SU-DHL-6 (cell line): Measurements from ENCODE around the gene HLA-B.

Source experiments
- H2AFZ ChIP-seq: fragments of 200-600 bp; sonication (generic); 2 replicates; pipeline ENCODE4 v1.6.1; 2014; ENCODE audit warnings: low read depth, mild to moderate bottlenecking, moderate library complexity, mixed read lengths, antibody characterized with exemption, low read length; ENCODE audit not compliant: severe bottlenecking
- H3F3A ChIP-seq: fragments of 200-600 bp; shearing (Covaris generic); 2 replicates; pipeline ENCODE4 v1.6.0; 2016; ENCODE audit warnings: antibody characterized with exemption, mild to moderate bottlenecking; ENCODE audit not compliant: insufficient read depth
- H3K27ac ChIP-seq: fragments of 200-600 bp; sonication (generic); 2 replicates; pipeline ENCODE4 v1.5.1; 2016; ENCODE audit warnings: low read depth, mild to moderate bottlenecking, low read length, moderate library complexity, mixed read lengths
- H3K27me3 ChIP-seq: fragments of 200-600 bp; sonication (generic), shearing (Covaris generic); 2 replicates; pipeline ENCODE4 v1.6.0; 2014; ENCODE audit warnings: mild to moderate bottlenecking, low read length
- H3K36me3 ChIP-seq: fragments of 200-600 bp; sonication (generic); 2 replicates; pipeline ENCODE4 v1.6.1; 2014; ENCODE audit warnings: mild to moderate bottlenecking, low read length, mixed read lengths
- H3K4me2 ChIP-seq: fragments of 300-600, 200-600 bp; shearing (Covaris generic), sonication (generic); 2 replicates; pipeline ENCODE4 v1.6.0; 2014; ENCODE audit warnings: low read length, low read depth, mild to moderate bottlenecking; ENCODE audit not compliant: poor library complexity, severe bottlenecking
- H3K4me3 ChIP-seq: fragments of 200-600 bp; sonication (generic); 2 replicates; pipeline ENCODE4 v1.5.1; 2014; ENCODE audit warnings: antibody characterized with exemption, low read length, mild to moderate bottlenecking, mixed read lengths; ENCODE audit not compliant: insufficient read depth, poor library complexity, severe bottlenecking
- H3K79me2 ChIP-seq: fragments of 200-600 bp; sonication (generic); 2 replicates; pipeline ENCODE4 v1.6.1; 2014; ENCODE audit warnings: mild to moderate bottlenecking, low read length, moderate library complexity; ENCODE audit not compliant: insufficient read depth
- H3K9ac ChIP-seq: fragments of 200-600 bp; sonication (generic); 2 replicates; pipeline ENCODE4 v1.7.0; 2014; ENCODE audit warnings: mild to moderate bottlenecking, low read length
- H3K9me2 ChIP-seq: fragments of 200-600 bp; sonication (generic); replicated peaks from 2 replicates; pipeline ENCODE4 v1.6.1; 2014; ENCODE audit warnings: low read length; ENCODE audit not compliant: insufficient read depth
- H3K9me3 ChIP-seq: fragments of 200-600 bp; sonication (generic); 2 replicates; pipeline ENCODE4 v1.6.1; 2014; ENCODE audit warnings: low read length, mixed read lengths; ENCODE audit not compliant: insufficient read depth
- H4K20me1 ChIP-seq: fragments of 200-600 bp; sonication (generic); 2 replicates; pipeline ENCODE4 v1.6.1; 2014; ENCODE audit warnings: low read depth, mild to moderate bottlenecking, antibody characterized with exemption, low read length, moderate library complexity, mixed read lengths
- EZH2phosphoT487 ChIP-seq: fragments of 200-600 bp; sonication (generic), shearing (Covaris generic); conservative IDR thresholded peaks from 2 replicates; pipeline ENCODE4 v1.6.1; 2018; ENCODE audit warnings: mild to moderate bottlenecking, antibody characterized with exemption, low read length, moderate library complexity, mixed read lengths
- TF ChIP-seq, protein P1 (sequence below): fragments of 200-600 bp; sonication (generic); IDR thresholded peaks from one replicate; pipeline ENCODE4 v1.5.1; 2017; ENCODE audit warnings: antibody characterized with exemption, mild to moderate bottlenecking, low read length, moderate library complexity; ENCODE audit not compliant: insufficient read depth, poor library complexity, severe bottlenecking

Gene HLA-B

DNA sequence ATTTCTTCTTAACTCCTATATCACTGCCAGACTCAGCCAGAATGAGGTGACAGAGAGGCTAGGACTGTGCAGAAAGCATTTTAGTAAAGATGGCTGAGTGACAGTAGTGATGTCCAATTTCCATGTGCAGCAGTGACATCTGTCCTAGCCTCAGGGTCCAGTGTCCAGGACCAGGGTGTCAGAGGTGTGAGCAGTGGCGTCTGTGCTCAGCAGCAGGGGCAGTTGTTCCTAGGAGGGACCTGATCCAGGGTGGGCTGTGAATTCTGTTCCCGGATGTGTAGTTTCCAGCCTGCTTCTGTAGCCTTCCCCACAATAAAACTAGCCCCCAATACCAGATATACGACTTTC lies 6.0 kb downstream of the HLA-B start:
- Histone ChIP-seq H3K36me3 (no peaks in the 10 kb centered on the region), H3K79me2 (no peaks in the 10 kb centered on the region), H3K4me2 (no peak overlapping the region), H3K9me3 (no peaks in the 10 kb centered on the region), H4K20me1 (no peaks in the 10 kb centered on the region), H3K4me3 (no peak overlapping the region), H3F3A (no peaks in the 10 kb centered on the region), H2AFZ (no peak overlapping the region), H3K9me2 (no peaks in the 10 kb centered on the region), H3K9ac (no peak overlapping the region), H3K27ac (no peak overlapping the region), H3K27me3 (no peaks in the 10 kb centered on the region)
- TF ChIP-seq, protein P1, sequence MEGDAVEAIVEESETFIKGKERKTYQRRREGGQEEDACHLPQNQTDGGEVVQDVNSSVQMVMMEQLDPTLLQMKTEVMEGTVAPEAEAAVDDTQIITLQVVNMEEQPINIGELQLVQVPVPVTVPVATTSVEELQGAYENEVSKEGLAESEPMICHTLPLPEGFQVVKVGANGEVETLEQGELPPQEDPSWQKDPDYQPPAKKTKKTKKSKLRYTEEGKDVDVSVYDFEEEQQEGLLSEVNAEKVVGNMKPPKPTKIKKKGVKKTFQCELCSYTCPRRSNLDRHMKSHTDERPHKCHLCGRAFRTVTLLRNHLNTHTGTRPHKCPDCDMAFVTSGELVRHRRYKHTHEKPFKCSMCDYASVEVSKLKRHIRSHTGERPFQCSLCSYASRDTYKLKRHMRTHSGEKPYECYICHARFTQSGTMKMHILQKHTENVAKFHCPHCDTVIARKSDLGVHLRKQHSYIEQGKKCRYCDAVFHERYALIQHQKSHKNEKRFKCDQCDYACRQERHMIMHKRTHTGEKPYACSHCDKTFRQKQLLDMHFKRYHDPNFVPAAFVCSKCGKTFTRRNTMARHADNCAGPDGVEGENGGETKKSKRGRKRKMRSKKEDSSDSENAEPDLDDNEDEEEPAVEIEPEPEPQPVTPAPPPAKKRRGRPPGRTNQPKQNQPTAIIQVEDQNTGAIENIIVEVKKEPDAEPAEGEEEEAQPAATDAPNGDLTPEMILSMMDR: no peak
- TF ChIP-seq EZH2phosphoT487: no peak

DNA sequence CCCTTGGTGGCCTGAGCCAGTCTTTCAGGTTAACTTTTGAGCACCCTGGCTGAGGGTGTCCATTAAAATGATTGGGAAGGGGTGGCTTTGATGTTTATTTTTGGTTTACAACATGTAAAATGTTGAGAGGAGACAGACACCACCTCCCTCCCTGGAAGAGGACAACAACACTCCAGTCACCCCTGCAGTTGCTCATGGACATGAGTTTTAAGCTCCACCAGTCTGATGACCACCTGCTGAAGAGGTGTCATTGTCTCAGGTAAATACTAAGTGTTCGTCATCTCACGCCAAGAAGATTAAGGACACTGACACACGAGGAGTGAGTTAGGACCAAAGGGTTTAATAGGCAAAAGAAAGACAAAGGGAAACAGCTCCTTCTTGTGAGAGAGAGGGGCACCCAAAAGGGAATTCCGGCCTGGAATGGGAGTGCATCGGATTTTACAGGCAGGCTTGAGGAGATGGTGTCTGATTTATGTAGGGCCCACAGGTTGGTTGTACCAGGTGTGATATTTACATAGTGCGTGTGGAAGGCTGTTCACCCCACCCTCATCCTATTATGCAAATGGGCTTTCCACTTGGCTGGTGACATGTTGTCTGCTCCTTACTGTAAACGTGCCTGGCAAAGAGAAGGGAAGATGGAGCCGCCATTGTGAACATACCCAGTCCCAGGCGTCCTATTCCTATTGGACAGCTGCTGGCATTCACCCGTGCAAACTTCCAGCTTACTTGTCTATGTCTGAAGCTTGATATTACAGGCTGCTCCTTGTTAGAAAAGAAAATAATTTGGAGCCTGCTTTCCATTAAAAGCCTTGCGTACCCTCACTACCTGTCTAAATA lies 6.6 kb downstream of the HLA-B start:
- Histone ChIP-seq H3K4me2 (no peak overlapping the region), H3K27me3 (no peaks in the 10 kb centered on the region), H3K36me3 (no peaks in the 10 kb centered on the region), H2AFZ (no peak overlapping the region), H3K9me2 (no peaks in the 10 kb centered on the region), H3K9ac (no peak overlapping the region), H3K79me2 (no peaks in the 10 kb centered on the region), H4K20me1 (no peaks in the 10 kb centered on the region), H3F3A (no peaks in the 10 kb centered on the region), H3K9me3 (no peaks in the 10 kb centered on the region), H3K4me3 (no peak overlapping the region), H3K27ac (no peak overlapping the region)
- TF ChIP-seq, protein P1: no peak
- no peak for TF ChIP-seq EZH2phosphoT487

DNA sequence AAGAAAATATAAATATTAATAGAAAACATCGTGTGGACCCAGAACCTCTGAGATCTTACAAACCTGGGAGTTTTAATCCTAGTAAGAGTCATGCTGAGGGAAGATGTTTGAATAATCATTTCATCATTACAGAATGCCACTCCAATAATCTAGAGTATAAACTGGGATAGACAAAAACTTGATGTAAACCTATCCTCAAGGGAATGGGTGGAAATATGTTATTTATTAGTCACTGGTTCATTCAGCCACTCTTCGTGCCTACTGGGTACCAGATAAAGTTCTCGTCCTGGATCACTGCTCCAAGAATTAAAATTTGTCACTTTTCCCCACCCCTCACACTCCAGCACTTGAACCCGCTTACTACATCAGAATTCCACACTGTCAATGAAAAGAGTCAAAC lies 7.7 kb downstream of the HLA-B start:
- no peak for TF ChIP-seq EZH2phosphoT487
- H3K9me2 ChIP-seq: no peaks in the 10 kb centered on the region
- no peak overlapping the region for H3K4me3 ChIP-seq
- no peak overlapping the region for H3K4me2 ChIP-seq
- H3F3A ChIP-seq: no peaks in the 10 kb centered on the region
- H3K9ac ChIP-seq: no peak overlapping the region
- no peaks in the 10 kb centered on the region for H3K9me3 ChIP-seq
- H3K27me3 ChIP-seq: no peaks in the 10 kb centered on the region
- no peaks in the 10 kb centered on the region for H4K20me1 ChIP-seq
- no peaks in the 10 kb centered on the region for H3K36me3 ChIP-seq
- no peak overlapping the region for H2AFZ ChIP-seq
- no peak overlapping the region for H3K27ac ChIP-seq
- H3K79me2 ChIP-seq: no peaks in the 10 kb centered on the region

DNA sequence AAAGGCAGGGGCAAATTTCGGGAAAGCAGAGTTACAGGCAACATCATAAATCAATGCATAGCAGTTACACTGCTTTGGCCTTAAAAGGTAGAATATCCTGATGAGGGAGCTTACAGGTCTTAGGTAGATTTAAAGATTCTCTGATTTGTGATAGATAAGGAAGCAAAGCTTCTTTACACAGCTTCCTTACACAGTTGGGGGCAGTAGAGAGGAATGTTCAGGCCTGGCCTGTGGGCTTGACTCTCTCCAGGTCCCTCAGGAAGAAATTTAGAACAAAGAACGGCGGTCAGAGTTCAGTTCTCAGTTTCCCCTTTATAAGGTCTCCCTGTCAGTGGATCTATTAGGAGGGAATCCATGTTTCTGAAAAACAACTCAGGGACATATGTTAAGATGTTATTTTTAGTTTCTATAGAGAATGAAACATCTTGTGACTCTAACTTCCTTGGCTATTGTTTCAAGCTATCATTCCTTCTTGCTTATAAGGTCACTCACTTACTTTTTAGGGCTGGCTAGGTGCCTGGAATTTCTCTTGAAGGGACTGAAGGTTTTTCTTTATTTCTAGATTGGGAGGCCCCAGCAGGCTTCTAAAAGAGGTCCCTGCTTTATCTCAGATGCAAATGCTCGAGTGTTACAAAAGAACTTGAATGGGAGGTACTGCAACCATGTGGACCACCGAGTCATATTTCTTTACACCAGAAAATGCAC lies 11.8 kb downstream of the HLA-B start:
- H3K27ac ChIP-seq: no peak overlapping the region
- H3F3A ChIP-seq: no peaks in the 10 kb centered on the region
- H4K20me1 ChIP-seq: no peaks in the 10 kb centered on the region
- no peak overlapping the region for H3K9ac ChIP-seq
- H3K9me3 ChIP-seq: no peaks in the 10 kb centered on the region
- H3K27me3 ChIP-seq: no peaks in the 10 kb centered on the region
- no peak overlapping the region for H3K4me3 ChIP-seq
- no peaks in the 10 kb centered on the region for H3K9me2 ChIP-seq
- TF ChIP-seq, protein P1: no peak
- TF ChIP-seq EZH2phosphoT487: no peak
- H3K36me3 ChIP-seq: no peaks in the 10 kb centered on the region
- no peak overlapping the region for H3K4me2 ChIP-seq
- no peak overlapping the region for H2AFZ ChIP-seq
- H3K79me2 ChIP-seq: no peaks in the 10 kb centered on the region
